NCI-H1930 (cell line): ENCODE results near the gene ARHGAP35.

ENCODE experiments used
- DNase-seq, 2 experiments: peaks; one replicate each; lab custom pipeline; 2025; lab: John Stamatoyannopoulos, UW

The ARHGAP35 gene

GRCh38 chr19:46904114-46905060 is 43.6 kb downstream of the ARHGAP35 start:
- no peak for DNase-seq

DNA sequence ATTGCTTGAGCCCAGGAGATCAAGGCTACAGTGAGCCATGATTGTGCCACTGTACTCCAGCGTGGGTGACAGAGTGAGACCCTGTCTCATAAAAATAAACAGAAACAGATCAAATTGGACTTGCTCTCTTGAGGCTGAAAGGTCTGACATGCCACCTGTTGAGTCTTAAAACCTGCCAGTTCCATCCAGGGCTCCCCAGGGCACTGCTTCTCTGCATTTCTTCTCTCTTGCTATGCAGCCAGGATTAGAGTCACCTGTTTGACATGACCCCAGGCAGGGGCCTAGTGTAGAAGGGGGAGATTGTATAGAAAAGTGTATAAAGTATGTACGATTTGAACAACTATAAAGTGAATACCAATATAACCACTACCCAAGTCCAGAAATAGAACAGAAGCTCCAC is 45.4 kb downstream of the ARHGAP35 start:
- no peak for DNase-seq

DNA sequence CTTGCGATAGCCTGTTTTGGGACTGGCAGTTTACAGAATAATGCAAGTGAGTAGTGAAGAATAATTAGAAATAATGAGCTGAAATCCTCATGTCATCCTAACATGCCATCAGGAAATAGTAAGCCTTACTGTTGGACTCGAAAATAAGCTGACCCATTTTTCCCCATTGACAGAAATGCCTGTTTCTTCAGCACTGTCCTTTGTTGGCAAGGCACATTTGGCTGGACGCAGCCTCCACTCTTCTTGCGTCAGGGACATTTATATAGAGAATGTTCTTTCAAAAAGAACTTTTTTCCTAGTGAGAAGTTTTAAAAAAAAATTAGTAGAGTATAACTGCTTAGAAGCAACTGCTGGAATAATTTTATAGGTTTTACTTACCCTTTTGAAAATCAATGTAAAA is 47.1 kb downstream of the ARHGAP35 start:
- DNase-seq, result no peak

GRCh38 chr19:46909356-46909755 is 48.6 kb downstream of the ARHGAP35 start:
- DNase-seq, result no peak
